ENCODE results near the gene FTMT. TPM values are rescaled to one million over a fixed set of nuclear protein-coding genes. Genes with fewer than 3 reads are reported as not detected.

The FTMT gene
- total RNA-seq, 1 experiment from 2014 or later = not detected

GRCh38 chr5:121885630-121886029 is 33.9 kb downstream of the FTMT start:
- TF ChIP-seq, protein P1, sequence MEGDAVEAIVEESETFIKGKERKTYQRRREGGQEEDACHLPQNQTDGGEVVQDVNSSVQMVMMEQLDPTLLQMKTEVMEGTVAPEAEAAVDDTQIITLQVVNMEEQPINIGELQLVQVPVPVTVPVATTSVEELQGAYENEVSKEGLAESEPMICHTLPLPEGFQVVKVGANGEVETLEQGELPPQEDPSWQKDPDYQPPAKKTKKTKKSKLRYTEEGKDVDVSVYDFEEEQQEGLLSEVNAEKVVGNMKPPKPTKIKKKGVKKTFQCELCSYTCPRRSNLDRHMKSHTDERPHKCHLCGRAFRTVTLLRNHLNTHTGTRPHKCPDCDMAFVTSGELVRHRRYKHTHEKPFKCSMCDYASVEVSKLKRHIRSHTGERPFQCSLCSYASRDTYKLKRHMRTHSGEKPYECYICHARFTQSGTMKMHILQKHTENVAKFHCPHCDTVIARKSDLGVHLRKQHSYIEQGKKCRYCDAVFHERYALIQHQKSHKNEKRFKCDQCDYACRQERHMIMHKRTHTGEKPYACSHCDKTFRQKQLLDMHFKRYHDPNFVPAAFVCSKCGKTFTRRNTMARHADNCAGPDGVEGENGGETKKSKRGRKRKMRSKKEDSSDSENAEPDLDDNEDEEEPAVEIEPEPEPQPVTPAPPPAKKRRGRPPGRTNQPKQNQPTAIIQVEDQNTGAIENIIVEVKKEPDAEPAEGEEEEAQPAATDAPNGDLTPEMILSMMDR (IDR thresholded peaks at IDR 0.05; ENCODE audit: unreplicated experiment) = no peak
- intact Hi-C loops (cut with micrococcal nuclease) = no loop called here
- DNase-seq (ENCODE audit: unreplicated experiment) = no peak
- H3K9me3 Mint-ChIP-seq (ENCODE audit: unreplicated experiment) = no peaks in the 10 kb centered on the region
- H3K27ac Mint-ChIP-seq (ENCODE audit: low read depth, unreplicated experiment) = no peak overlapping the region
- no peak overlapping the region for H3K4me3 Mint-ChIP-seq (ENCODE audit: unreplicated experiment)
- H3K36me3 Mint-ChIP-seq (ENCODE audit: insufficient read depth, unreplicated experiment) = no peaks in the 10 kb centered on the region
- no TSS peak for BruUV-seq (replicated peaks)
- no peaks in the 10 kb centered on the region for H3K27me3 Mint-ChIP-seq (ENCODE audit: insufficient read depth, unreplicated experiment)
- POLR2A ChIA-PET = no interaction called here
- CTCF ChIA-PET = interaction anchor here (1.2 kb wide), 1 partner anchor 26 kb away, joined by 4 read pairs; no protein-coding TSS in a partner anchor
- no peaks in the 10 kb centered on the region for H3K4me1 Mint-ChIP-seq (ENCODE audit: insufficient read depth, unreplicated experiment)

DNA sequence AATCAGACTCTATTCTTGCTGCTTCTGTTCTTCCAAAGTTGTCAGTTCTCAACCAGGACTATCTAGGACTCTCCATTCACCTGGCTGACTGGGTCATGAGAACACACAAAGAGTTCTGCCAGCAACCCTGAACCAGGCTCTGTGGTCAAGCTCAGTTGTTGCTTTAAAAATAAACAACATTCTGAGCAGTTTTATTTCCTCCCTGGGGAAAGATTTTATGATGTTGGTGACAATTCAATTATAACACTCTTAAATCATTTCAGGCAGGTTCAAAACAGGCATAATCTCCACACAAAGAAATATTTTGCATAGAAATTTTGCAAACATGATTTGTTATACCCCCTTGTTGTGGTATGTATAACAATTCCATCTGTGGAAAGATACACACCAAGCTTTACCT is 36.0 kb downstream of the FTMT start:
- CTCF ChIA-PET = interaction anchor here (1.5 kb wide), 1 partner anchor 10 kb away, joined by 4 read pairs; no protein-coding TSS in a partner anchor

GRCh38 chr5:121890297-121890858 is 38.7 kb downstream of the FTMT start:
- TF ChIP-seq, protein P1 (IDR thresholded peaks at IDR 0.05; ENCODE audit: unreplicated experiment) = no peak
- no peak for DNase-seq (ENCODE audit: unreplicated experiment)
- H3K36me3 Mint-ChIP-seq (ENCODE audit: insufficient read depth, unreplicated experiment) = no peaks in the 10 kb centered on the region
- BruUV-seq (replicated peaks) = no TSS peak
- no peaks in the 10 kb centered on the region for H3K27me3 Mint-ChIP-seq (ENCODE audit: insufficient read depth, unreplicated experiment)
- H3K27ac Mint-ChIP-seq (ENCODE audit: low read depth, unreplicated experiment) = no peak overlapping the region
- CTCF ChIA-PET = interaction anchor here (0.9 kb wide), 1 partner anchor 28 kb away, joined by 6 read pairs; no protein-coding TSS in a partner anchor
- no peaks in the 10 kb centered on the region for H3K4me1 Mint-ChIP-seq (ENCODE audit: insufficient read depth, unreplicated experiment)
- POLR2A ChIA-PET = no interaction called here
- H3K9me3 Mint-ChIP-seq (ENCODE audit: unreplicated experiment) = no peaks in the 10 kb centered on the region
- intact Hi-C loops (cut with micrococcal nuclease) = no loop called here
- no peak overlapping the region for H3K4me3 Mint-ChIP-seq (ENCODE audit: unreplicated experiment)

More for the DNA sequence above, 36.0 kb downstream of the FTMT start:
- no peaks in the 10 kb centered on the region for H3K9me3 Mint-ChIP-seq (ENCODE audit: unreplicated experiment)
- TF ChIP-seq, protein P1 (IDR thresholded peaks at IDR 0.05; ENCODE audit: unreplicated experiment) = no peak
- no peak for DNase-seq (ENCODE audit: unreplicated experiment)
- POLR2A ChIA-PET = interaction anchor here (0.7 kb wide), 1 partner anchor 27 kb away, joined by 3 read pairs; no protein-coding TSS in a partner anchor
- intact Hi-C loops (cut with micrococcal nuclease) = no loop called here
- H3K4me1 Mint-ChIP-seq (ENCODE audit: insufficient read depth, unreplicated experiment) = no peaks in the 10 kb centered on the region
- no peaks in the 10 kb centered on the region for H3K36me3 Mint-ChIP-seq (ENCODE audit: insufficient read depth, unreplicated experiment)
- H3K27ac Mint-ChIP-seq (ENCODE audit: low read depth, unreplicated experiment) = no peak overlapping the region
- no peaks in the 10 kb centered on the region for H3K27me3 Mint-ChIP-seq (ENCODE audit: insufficient read depth, unreplicated experiment)
- no peak overlapping the region for H3K4me3 Mint-ChIP-seq (ENCODE audit: unreplicated experiment)
- no TSS peak for BruUV-seq (replicated peaks)

DNA sequence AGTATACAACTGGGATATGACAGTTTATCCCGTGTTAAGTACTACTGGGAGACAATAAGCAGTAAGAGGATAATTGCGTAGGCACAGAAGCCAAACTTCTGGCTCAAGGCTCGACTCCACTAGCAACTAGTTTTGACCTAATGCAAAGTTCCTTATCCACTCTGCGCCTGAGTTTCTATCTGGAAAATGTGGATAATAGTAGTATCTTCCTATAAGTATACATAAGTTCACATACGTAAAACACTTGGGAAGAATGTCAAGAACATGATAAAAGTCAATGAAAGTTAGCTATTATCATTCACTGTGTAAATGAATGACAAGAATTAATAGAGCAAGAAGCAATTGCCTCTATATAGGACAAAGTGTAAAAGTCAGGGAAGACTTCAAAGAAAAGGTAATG is 45.7 kb downstream of the FTMT start:
- POLR2A ChIA-PET = no interaction called here
- CTCF ChIA-PET = interaction anchor here (1.0 to 1.5 kb wide), 2 partner anchors 9 to 52 kb away, joined by 3 to 4 read pairs; no protein-coding TSS in a partner anchor
- DNase-seq (ENCODE audit: unreplicated experiment) = no peak
- Mint-ChIP-seq H3K4me3 (ENCODE audit: unreplicated experiment) (no peak overlapping the region), H3K27ac (ENCODE audit: low read depth, unreplicated experiment) (no peak overlapping the region), H3K9me3 (ENCODE audit: unreplicated experiment) (no peaks in the 10 kb centered on the region), H3K36me3 (ENCODE audit: insufficient read depth, unreplicated experiment) (no peaks in the 10 kb centered on the region), H3K27me3 (ENCODE audit: insufficient read depth, unreplicated experiment) (no peaks in the 10 kb centered on the region), H3K4me1 (ENCODE audit: insufficient read depth, unreplicated experiment) (no peaks in the 10 kb centered on the region)
- intact Hi-C loops (cut with micrococcal nuclease) = no loop called here
- TF ChIP-seq, protein P1 (IDR thresholded peaks at IDR 0.05; ENCODE audit: unreplicated experiment) = no peak
- BruUV-seq (replicated peaks) = no TSS peak
